Breast epithelium (tissue), 3 donors: ENCODE measurements around the gene CCBE1.

Experiments
- CTCF ChIP-seq, 3 donors: fragments of 450-650 bp; IDR thresholded peaks; one replicate each; pipeline ENCODE4 v1.5.1; 2016 to 2017; ENCODE audit warnings: antibody characterized with exemption in 3 of 3, mild to moderate bottlenecking in 3 of 3, moderate library complexity in 3 of 3
- POLR2AphosphoS5 ChIP-seq, 3 donors: sonication (generic); formaldehyde crosslinking; IDR thresholded peaks; one replicate each; pipeline ENCODE4 v1.6.1; 2017; ENCODE audit warnings: antibody characterized with exemption in 3 of 3

DNA sequence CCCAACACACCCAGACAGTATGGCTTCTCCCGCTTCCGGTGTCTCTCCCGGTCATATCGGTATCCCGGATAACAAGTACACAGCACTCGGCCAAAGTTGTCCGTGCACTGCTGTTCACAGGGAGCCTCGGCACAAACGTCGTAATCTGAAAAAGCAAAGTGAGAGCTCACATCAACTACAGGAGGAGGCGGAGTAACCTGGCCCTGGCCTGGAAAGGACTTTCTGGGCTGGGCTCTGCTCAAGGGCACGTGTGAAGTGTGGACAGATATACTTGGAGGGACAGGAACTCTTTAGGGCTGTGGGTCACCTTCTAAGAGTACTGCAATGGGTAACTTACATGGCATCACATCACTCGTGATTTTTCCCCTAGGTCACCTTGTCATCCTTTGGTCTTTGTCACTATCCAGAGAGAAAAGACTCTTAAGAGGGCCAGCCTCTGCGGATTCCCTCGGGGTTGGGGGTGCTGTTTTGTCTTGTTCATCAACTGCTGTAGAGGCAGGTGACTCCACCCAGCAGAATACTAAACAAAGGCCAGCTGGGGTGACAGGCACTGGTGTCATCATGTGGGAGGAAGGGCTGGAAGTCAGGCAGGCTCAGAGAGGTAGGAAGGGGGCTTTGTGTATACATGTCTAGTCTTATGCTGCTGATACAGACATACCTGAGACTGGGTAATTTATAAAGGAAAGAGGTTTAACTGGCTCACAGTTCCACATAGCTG, 227.6 kb downstream of the CCBE1 start:
- TF ChIP-seq CTCF (IDR thresholded peaks at IDR 0.05) (no peak), POLR2AphosphoS5 (IDR thresholded peaks at IDR 0.05) (no peak)
